Natural killer cell treated with Interleukin-12 subunit alpha and Interleukin-12 subunit beta and Interleukin-15 and Interleukin-18, amount 100 ng/mL, for 72 hours (primary cell): ENCODE measurements around the gene ASB15. TPM values are rescaled to one million over a fixed set of nuclear protein-coding genes. Genes with fewer than 3 reads are reported as not detected.

ENCODE experiments used
- ATAC-seq, 2 donors: fragments of 150-1000 bp; cut with Tn5 transposase in 1 of 2; sonication (Bioruptor Pico), chemical (Tn5 transposase) in 1 of 2; 2 replicates each; pipeline ENCODE4 v1.10.0; 2021
- DNase-seq: peaks from one replicate; pipeline ENCODE4 v3.0.0; 2022; ENCODE audit warnings: low spot score
- H3K27ac Mint-ChIP-seq, 2 donors: 1 replicate in 1 of 2; 2 replicates in 1 of 2; pipeline ENCODE4 v1.8.0; 2022; ENCODE audit warnings: mixed read lengths in 2 of 2, mild to moderate bottlenecking in 1 of 2, moderate library complexity in 1 of 2
- H3K27me3 Mint-ChIP-seq, 2 donors: 1 replicate in 1 of 2; 2 replicates in 1 of 2; pipeline ENCODE4 v1.8.0; 2022; ENCODE audit warnings: mixed read lengths in 2 of 2
- H3K36me3 Mint-ChIP-seq: one replicate; pipeline ENCODE4 v1.8.0; 2022; ENCODE audit warnings: mixed read lengths
- H3K4me1 Mint-ChIP-seq, 2 donors: 1 replicate in 1 of 2; 2 replicates in 1 of 2; pipeline ENCODE4 v1.8.0; 2022; ENCODE audit warnings: low read depth in 2 of 2, mixed read lengths in 2 of 2, mild to moderate bottlenecking in 1 of 2
- H3K4me3 Mint-ChIP-seq: one replicate; pipeline ENCODE4 v1.8.0; 2022; ENCODE audit warnings: mixed read lengths
- H3K9me3 Mint-ChIP-seq: 2 replicates; pipeline ENCODE4 v1.8.0; 2022; ENCODE audit warnings: mixed read lengths
- total RNA-seq, 2 donors: library from RNA; stranded (reverse); gene quantifications; one replicate each; pipeline ENCODE4 v1.2.3, GENCODE V29; 2022

Gene ASB15
- total RNA-seq, 2 donors from 2014 or later, result not detected

GRCh38 chr7:123573341-123573740 lies 28.3 kb upstream of the ASB15 start:
- H3K9me3 Mint-ChIP-seq, result no peaks in the 10 kb centered on the region
- H3K27me3 Mint-ChIP-seq, result peaks cover 18 to 44% of the 10 kb centered on the region in 2 donors
- H3K4me1 Mint-ChIP-seq, result no peaks in the 10 kb centered on the region
- no peak overlapping the region for H3K27ac Mint-ChIP-seq
- no peak for DNase-seq
- H3K36me3 Mint-ChIP-seq, result no peaks in the 10 kb centered on the region
- H3K4me3 Mint-ChIP-seq, result no peak overlapping the region
- no peak for ATAC-seq

GRCh38 chr7:123573896-123574467 lies 27.6 kb upstream of the ASB15 start:
- Mint-ChIP-seq H3K27ac (no peak overlapping the region), H3K4me3 (no peak overlapping the region), H3K4me1 (no peaks in the 10 kb centered on the region), H3K9me3 (no peaks in the 10 kb centered on the region), H3K27me3 (peaks cover 21 to 51% of the 10 kb centered on the region in 2 donors), H3K36me3 (no peaks in the 10 kb centered on the region)
- DNase-seq, result no peak
- no peak for ATAC-seq

- DNase-seq, result no peak
- H3K27me3 Mint-ChIP-seq, result peaks cover 25 to 52% of the 10 kb centered on the region in 2 donors
- H3K4me3 Mint-ChIP-seq, result no peak overlapping the region
- no peaks in the 10 kb centered on the region for H3K4me1 Mint-ChIP-seq
- no peak for ATAC-seq
- no peaks in the 10 kb centered on the region for H3K9me3 Mint-ChIP-seq
- H3K27ac Mint-ChIP-seq, result no peak overlapping the region
- no peaks in the 10 kb centered on the region for H3K36me3 Mint-ChIP-seq
These were observed 22.2 kb upstream of the ASB15 start for GRCh38 chr7:123579416-123579815.

GRCh38 chr7:123580406-123581161 lies 21.0 kb upstream of the ASB15 start:
- no peak overlapping the region for H3K4me3 Mint-ChIP-seq
- DNase-seq (no peak), ATAC-seq (no peak)
- no peaks in the 10 kb centered on the region for H3K9me3 Mint-ChIP-seq
- H3K27ac Mint-ChIP-seq, result no peak overlapping the region
- H3K27me3 Mint-ChIP-seq, result peaks cover 21 to 47% of the 10 kb centered on the region in 2 donors
- no peaks in the 10 kb centered on the region for H3K36me3 Mint-ChIP-seq
- H3K4me1 Mint-ChIP-seq, result no peaks in the 10 kb centered on the region

- H3K9me3 Mint-ChIP-seq, result no peaks in the 10 kb centered on the region
- ATAC-seq (no peak), DNase-seq (no peak)
- H3K27me3 Mint-ChIP-seq, result peaks cover 19 to 44% of the 10 kb centered on the region in 2 donors
- H3K4me1 Mint-ChIP-seq, result no peaks in the 10 kb centered on the region
- no peak overlapping the region for H3K27ac Mint-ChIP-seq
- no peak overlapping the region for H3K4me3 Mint-ChIP-seq
- no peaks in the 10 kb centered on the region for H3K36me3 Mint-ChIP-seq
These were observed 20.5 kb upstream of the ASB15 start for GRCh38 chr7:123581162-123581459.

GRCh38 chr7:123583821-123584220 lies 17.8 kb upstream of the ASB15 start:
- no peaks in the 10 kb centered on the region for H3K36me3 Mint-ChIP-seq
- DNase-seq (no peak), ATAC-seq (no peak)
- no peak overlapping the region for H3K27ac Mint-ChIP-seq
- peaks cover 17 to 45% of the 10 kb centered on the region in 2 donors for H3K27me3 Mint-ChIP-seq
- H3K4me1 Mint-ChIP-seq, result no peaks in the 10 kb centered on the region
- H3K4me3 Mint-ChIP-seq, result no peak overlapping the region
- H3K9me3 Mint-ChIP-seq, result no peaks in the 10 kb centered on the region

- no peaks in the 10 kb centered on the region for H3K9me3 Mint-ChIP-seq
- no peak overlapping the region for H3K27ac Mint-ChIP-seq
- no peaks in the 10 kb centered on the region for H3K36me3 Mint-ChIP-seq
- DNase-seq (no peak), ATAC-seq (no peak)
- H3K27me3 Mint-ChIP-seq, result peaks cover 25 to 67% of the 10 kb centered on the region in 2 donors
- H3K4me1 Mint-ChIP-seq, result no peaks in the 10 kb centered on the region
- no peak overlapping the region for H3K4me3 Mint-ChIP-seq
These were observed 13.2 kb upstream of the ASB15 start for GRCh38 chr7:123588376-123588775.

- H3K9me3 Mint-ChIP-seq, result no peaks in the 10 kb centered on the region
- DNase-seq (no peak), ATAC-seq (no peak)
- H3K27ac Mint-ChIP-seq, result no peak overlapping the region
- H3K27me3 Mint-ChIP-seq, result peaks cover 34 to 63% of the 10 kb centered on the region in 2 donors
- H3K4me3 Mint-ChIP-seq, result no peak overlapping the region
- H3K36me3 Mint-ChIP-seq, result no peaks in the 10 kb centered on the region
- no peaks in the 10 kb centered on the region for H3K4me1 Mint-ChIP-seq
These were observed 6.8 kb upstream of the ASB15 start for GRCh38 chr7:123594813-123595241.

- no peak for ATAC-seq
- no peak overlapping the region for H3K27ac Mint-ChIP-seq
- no peaks in the 10 kb centered on the region for H3K4me1 Mint-ChIP-seq
- no peak overlapping the region for H3K4me3 Mint-ChIP-seq
- H3K36me3 Mint-ChIP-seq, result no peaks in the 10 kb centered on the region
- H3K27me3 Mint-ChIP-seq, result peaks cover 19 to 38% of the 10 kb centered on the region in 2 donors
- H3K9me3 Mint-ChIP-seq, result no peaks in the 10 kb centered on the region
- DNase-seq, result no peak
These were observed 3.0 kb upstream of the ASB15 start for GRCh38 chr7:123598657-123599056.

- no peaks in the 10 kb centered on the region for H3K4me1 Mint-ChIP-seq
- peaks cover 15 to 34% of the 10 kb centered on the region in 2 donors for H3K27me3 Mint-ChIP-seq
- H3K9me3 Mint-ChIP-seq, result no peaks in the 10 kb centered on the region
- DNase-seq (no peak), ATAC-seq (no peak)
- H3K27ac Mint-ChIP-seq, result no peak overlapping the region
- no peaks in the 10 kb centered on the region for H3K36me3 Mint-ChIP-seq
- no peak overlapping the region for H3K4me3 Mint-ChIP-seq
These were observed 1.9 kb upstream of the ASB15 start for GRCh38 chr7:123599766-123600165.

GRCh38 chr7:123600876-123601275 lies 745 bp upstream of the ASB15 start:
- DNase-seq (no peak), ATAC-seq (no peak)
- Mint-ChIP-seq H3K36me3 (no peaks in the 10 kb centered on the region), H3K4me1 (no peaks in the 10 kb centered on the region), H3K4me3 (no peak overlapping the region), H3K9me3 (no peaks in the 10 kb centered on the region), H3K27ac (no peak overlapping the region), H3K27me3 (peaks cover 16 to 28% of the 10 kb centered on the region in 2 donors)

- no peak for ATAC-seq
- H3K4me1 Mint-ChIP-seq, result no peaks in the 10 kb centered on the region
- H3K9me3 Mint-ChIP-seq, result no peaks in the 10 kb centered on the region
- DNase-seq, result no peak
- H3K27me3 Mint-ChIP-seq, result peaks cover 18 to 28% of the 10 kb centered on the region in 2 donors
- H3K36me3 Mint-ChIP-seq, result no peaks in the 10 kb centered on the region
- H3K4me3 Mint-ChIP-seq, result no peak overlapping the region
- no peak overlapping the region for H3K27ac Mint-ChIP-seq
These were observed 1.0 kb downstream of the ASB15 start for GRCh38 chr7:123602648-123603047.

GRCh38 chr7:123604739-123605138 lies 3.1 kb downstream of the ASB15 start:
- H3K27ac Mint-ChIP-seq, result no peak overlapping the region
- peaks cover 20 to 25% of the 10 kb centered on the region in 2 donors for H3K27me3 Mint-ChIP-seq
- no peaks in the 10 kb centered on the region for H3K36me3 Mint-ChIP-seq
- no peak overlapping the region for H3K4me3 Mint-ChIP-seq
- DNase-seq, result no peak
- no peaks in the 10 kb centered on the region for H3K4me1 Mint-ChIP-seq
- no peaks in the 10 kb centered on the region for H3K9me3 Mint-ChIP-seq
- no peak for ATAC-seq

- DNase-seq, result no peak
- Mint-ChIP-seq H3K9me3 (no peaks in the 10 kb centered on the region), H3K4me1 (no peaks in the 10 kb centered on the region), H3K36me3 (no peaks in the 10 kb centered on the region), H3K27me3 (peaks cover 18 to 21% of the 10 kb centered on the region in 2 donors), H3K4me3 (no peak overlapping the region), H3K27ac (no peak overlapping the region)
- no peak for ATAC-seq
These were observed 5.9 kb downstream of the ASB15 start for GRCh38 chr7:123607423-123607975.
